ENCODE data around the gene SORCS2. TPM values are rescaled to one million over a fixed set of nuclear protein-coding genes. Genes with fewer than 3 reads are reported as not detected.

Gene SORCS2
- total RNA-seq, 1 donor from 2014 or later = 5.2 TPM

DNA sequence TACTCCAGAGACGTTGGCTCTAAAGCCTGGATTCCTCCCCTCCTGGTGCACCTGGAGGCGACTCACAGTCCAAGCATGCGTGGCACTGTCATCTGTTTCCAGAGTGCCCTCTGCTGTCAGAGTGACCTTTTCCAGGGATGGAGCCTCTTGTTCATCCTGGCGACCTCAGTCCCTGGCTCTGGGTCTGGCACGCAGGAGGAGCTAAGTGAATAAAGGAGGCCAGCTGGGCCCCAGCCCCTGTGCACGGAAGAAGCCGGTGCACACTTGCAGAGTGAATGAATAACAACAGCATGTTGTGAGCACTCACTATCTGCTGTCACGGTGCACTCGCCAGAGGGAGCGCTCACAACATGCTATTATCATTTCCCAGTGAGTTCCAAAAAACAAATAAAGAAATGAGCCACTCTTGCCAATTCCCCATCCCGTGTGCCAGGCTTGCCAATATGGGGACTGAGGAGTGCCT, 270.2 kb downstream of the SORCS2 start:
- no peaks in the 10 kb centered on the region for H3K36me3 Mint-ChIP-seq

DNA sequence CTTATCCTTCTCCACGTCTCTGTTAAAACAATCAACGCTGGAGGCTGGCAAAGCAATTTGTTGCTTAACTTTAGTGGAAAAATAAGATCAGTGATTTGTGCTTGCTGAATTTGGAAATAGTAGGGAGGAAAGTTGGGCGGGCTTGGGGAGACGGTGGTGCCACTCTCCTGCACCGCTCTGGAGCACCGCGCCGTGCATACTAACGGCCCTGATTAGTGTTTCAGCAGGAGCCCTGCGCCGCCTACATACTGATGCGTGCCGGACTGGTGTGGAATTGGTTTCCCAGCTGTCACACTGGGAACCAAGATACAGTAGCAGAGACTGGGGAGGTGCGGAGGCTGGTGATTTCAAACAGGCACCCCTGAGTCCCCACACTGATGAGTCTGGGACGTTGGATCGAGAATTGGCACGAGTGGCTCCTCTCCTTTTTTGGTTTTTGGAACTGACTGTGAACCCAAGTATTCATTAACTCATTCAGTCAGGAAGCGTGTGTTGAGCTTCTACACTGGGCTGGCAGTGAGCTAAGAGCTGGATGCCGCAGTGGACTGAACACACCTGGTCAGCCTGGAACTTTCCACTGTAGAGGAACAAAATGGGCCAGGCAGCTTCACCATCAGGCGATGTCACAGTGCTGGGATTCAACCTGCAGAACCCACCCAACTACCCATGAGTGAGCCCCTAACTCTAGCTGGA, 271.4 kb downstream of the SORCS2 start:
- Histone ChIP-seq H3F3A (ENCODE audit: low read depth) (no peaks in the 10 kb centered on the region), H3K27ac (no peak overlapping the region), H3K4me2 (no peak overlapping the region), H3K4me1 (peaks cover 17% of the 10 kb centered on the region), H3K36me3 (no peaks in the 10 kb centered on the region), H4K20me1 (ENCODE audit: low read depth) (peaks cover 10% of the 10 kb centered on the region), H3K9me3 (ENCODE audit: low read depth) (no peaks in the 10 kb centered on the region), H3K4me3 (no peak overlapping the region), H3K27me3 (no peaks in the 10 kb centered on the region), H3K9ac (no peak overlapping the region), H3K79me2 (ENCODE audit: low read depth) (no peaks in the 10 kb centered on the region), H2AFZ (replicated peaks) (no peak overlapping the region)
- no peak overlapping the region for H3K4me3 Mint-ChIP-seq
- no peak for DNase-seq (ENCODE audit: low spot score)
- peaks cover 7% of the 10 kb centered on the region for H3K9me3 Mint-ChIP-seq
- peaks cover 16% of the 10 kb centered on the region for H3K27me3 Mint-ChIP-seq (ENCODE audit: insufficient read depth, low read depth)
- H3K4me1 Mint-ChIP-seq = peaks cover 43% of the 10 kb centered on the region
- H3K36me3 Mint-ChIP-seq = peaks cover 2% of the 10 kb centered on the region
- peak overlapping the region; percentile 37 for H3K27ac Mint-ChIP-seq
- TF ChIP-seq CTCF (IDR thresholded peaks at IDR 0.05) = no peak
- no peak for TF ChIP-seq EZH2phosphoT487 (IDR thresholded peaks at IDR 0.05)
- no peak for TF ChIP-seq EZH2 (IDR thresholded peaks at IDR 0.05)

More for the DNA sequence above, 270.2 kb downstream of the SORCS2 start:
- Histone ChIP-seq H3K27ac (no peak overlapping the region), H3K79me2 (ENCODE audit: low read depth) (no peaks in the 10 kb centered on the region), H3K27me3 (no peaks in the 10 kb centered on the region), H3K36me3 (no peaks in the 10 kb centered on the region), H3K9me3 (ENCODE audit: low read depth) (no peaks in the 10 kb centered on the region), H3K9ac (no peak overlapping the region), H2AFZ (replicated peaks) (no peak overlapping the region), H3K4me3 (no peak overlapping the region), H4K20me1 (ENCODE audit: low read depth) (peaks cover 10% of the 10 kb centered on the region), H3K4me1 (peaks cover 17% of the 10 kb centered on the region), H3F3A (ENCODE audit: low read depth) (no peaks in the 10 kb centered on the region), H3K4me2 (peak overlapping the region; percentile 6)
- Mint-ChIP-seq H3K4me3 (peak overlapping the region; percentile 41), H3K27me3 (ENCODE audit: insufficient read depth, low read depth) (peaks cover 16% of the 10 kb centered on the region), H3K4me1 (peaks cover 43% of the 10 kb centered on the region), H3K27ac (no peak overlapping the region), H3K9me3 (peaks cover 6% of the 10 kb centered on the region)
- DNase-seq (ENCODE audit: low spot score) = peak; percentile 78
- TF ChIP-seq EZH2 (IDR thresholded peaks at IDR 0.05) = no peak
- TF ChIP-seq CTCF (IDR thresholded peaks at IDR 0.05) = peak; percentile 43
- TF ChIP-seq EZH2phosphoT487 (IDR thresholded peaks at IDR 0.05) = no peak

DNA sequence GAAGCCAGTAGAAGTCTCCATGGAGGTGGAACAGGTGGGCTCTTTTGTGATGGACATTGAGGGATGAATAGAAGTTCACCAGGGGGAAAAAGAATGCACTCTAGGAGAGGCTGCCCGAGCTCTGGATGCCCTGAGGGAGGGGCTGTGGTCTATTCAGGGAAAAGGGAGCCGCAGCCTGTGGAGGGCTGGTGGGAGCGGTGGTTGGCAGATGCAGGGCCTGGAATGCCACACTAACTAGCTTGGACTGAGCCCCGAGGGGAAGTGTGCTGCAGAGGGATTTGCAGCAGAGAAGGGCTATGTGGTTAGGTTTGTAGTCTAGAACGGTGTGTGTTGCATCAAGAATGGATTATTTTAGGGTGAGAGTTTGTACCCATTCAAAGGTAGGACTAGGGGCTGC, 271.9 kb downstream of the SORCS2 start:
- H3K9me3 Mint-ChIP-seq = peaks cover 12% of the 10 kb centered on the region
- TF ChIP-seq EZH2phosphoT487 (IDR thresholded peaks at IDR 0.05) = no peak
- no peaks in the 10 kb centered on the region for H3K27me3 ChIP-seq
- no peak overlapping the region for H3K4me3 ChIP-seq
- H3K4me3 Mint-ChIP-seq = no peak overlapping the region
- peaks cover 4% of the 10 kb centered on the region for H3K36me3 Mint-ChIP-seq
- no peaks in the 10 kb centered on the region for H3K9me3 ChIP-seq (ENCODE audit: low read depth)
- peaks cover 17% of the 10 kb centered on the region for H3K4me1 ChIP-seq
- no peak overlapping the region for H3K4me2 ChIP-seq
- peaks cover 20% of the 10 kb centered on the region for H3K27me3 Mint-ChIP-seq (ENCODE audit: insufficient read depth, low read depth)
- H3K4me1 Mint-ChIP-seq = peaks cover 47% of the 10 kb centered on the region
- no peak overlapping the region for H3K27ac ChIP-seq
- no peak overlapping the region for H2AFZ ChIP-seq (replicated peaks)
- no peaks in the 10 kb centered on the region for H3F3A ChIP-seq (ENCODE audit: low read depth)
- no peaks in the 10 kb centered on the region for H3K36me3 ChIP-seq
- no peaks in the 10 kb centered on the region for H3K79me2 ChIP-seq (ENCODE audit: low read depth)
- H3K9ac ChIP-seq = no peak overlapping the region
- DNase-seq (ENCODE audit: low spot score) = peak; percentile 32
- peaks cover 10% of the 10 kb centered on the region for H4K20me1 ChIP-seq (ENCODE audit: low read depth)
- no peak overlapping the region for H3K27ac Mint-ChIP-seq

GRCh38 chr4:7465017-7465416, 272.7 kb downstream of the SORCS2 start:
- Mint-ChIP-seq H3K36me3 (peaks cover 4% of the 10 kb centered on the region), H3K9me3 (peaks cover 12% of the 10 kb centered on the region), H3K4me3 (no peak overlapping the region), H3K27ac (no peak overlapping the region), H3K27me3 (ENCODE audit: insufficient read depth, low read depth) (peaks cover 20% of the 10 kb centered on the region), H3K4me1 (peaks cover 47% of the 10 kb centered on the region)
- H3K27me3 ChIP-seq = no peaks in the 10 kb centered on the region
- H2AFZ ChIP-seq (replicated peaks) = no peak overlapping the region
- H3K27ac ChIP-seq = no peak overlapping the region
- H3K4me3 ChIP-seq = no peak overlapping the region
- H3K4me2 ChIP-seq = no peak overlapping the region
- no peaks in the 10 kb centered on the region for H3K9me3 ChIP-seq (ENCODE audit: low read depth)
- no peaks in the 10 kb centered on the region for H3K36me3 ChIP-seq
- no peaks in the 10 kb centered on the region for H3K79me2 ChIP-seq (ENCODE audit: low read depth)
- H3K4me1 ChIP-seq = peaks cover 17% of the 10 kb centered on the region
- TF ChIP-seq CTCF (IDR thresholded peaks at IDR 0.05) (no peak), EZH2 (IDR thresholded peaks at IDR 0.05) (no peak), EZH2phosphoT487 (IDR thresholded peaks at IDR 0.05) (no peak)
- DNase-seq (ENCODE audit: low spot score) = no peak
- H3F3A ChIP-seq (ENCODE audit: low read depth) = no peaks in the 10 kb centered on the region
- H4K20me1 ChIP-seq (ENCODE audit: low read depth) = peaks cover 10% of the 10 kb centered on the region
- H3K9ac ChIP-seq = no peak overlapping the region

Data from neural progenitor cell (in vitro differentiated cells).